CD4-positive, alpha-beta T cell (primary cell): ENCODE data around the gene OTUD4. TPM values are rescaled to one million over a fixed set of nuclear protein-coding genes. Genes with fewer than 3 reads are reported as not detected.

Source experiments
- ATAC-seq: fragments of 200-7000 bp; cut with Tn5 transposase; one replicate; pipeline ENCODE4 v1.10.0; 2022; ENCODE audit warnings: mild to moderate bottlenecking; ENCODE audit not compliant: poor library complexity
- CTCF ChIA-PET: fragments of 350-600 bp; sonication (Branson Sonifier 250); formaldehyde crosslinking; loops from one replicate; lab custom pipeline; 2021; ENCODE audit warnings: antibody characterized with exemption, inconsistent platforms; lab: Charles Lee
- POLR2A ChIA-PET: fragments of 350-600 bp; sonication (Branson Sonifier 250); formaldehyde crosslinking; loops from one replicate; lab custom pipeline; 2021; ENCODE audit warnings: antibody characterized with exemption, inconsistent platforms; lab: Charles Lee
- DNase-seq, 14 experiments: peaks; one replicate each; pipeline ENCODE4 v3.0.0-alpha.2; 2013 to 2020; ENCODE audit warnings: mixed read lengths in 2 of 14
- H3K27ac ChIP-seq, 2 donors: one replicate each; pipeline versions ENCODE4 v1.5.1 to v1.7.0; 2013; ENCODE audit warnings: low read length in 2 of 2, low read depth in 1 of 2, mild to moderate bottlenecking in 1 of 2
- H3K27me3 ChIP-seq, 2 experiments: 1 replicate in 1 of 2; 2 replicates in 1 of 2; pipeline versions ENCODE4 v1.6.1 to v1.7.0; 2013; ENCODE audit warnings: low read length in 2 of 2, control low read depth in 1 of 2, mild to moderate bottlenecking in 1 of 2, moderate library complexity in 1 of 2; ENCODE audit not compliant: insufficient read depth in 2 of 2, control insufficient read depth in 1 of 2
- H3K36me3 ChIP-seq: one replicate; pipeline ENCODE4 v1.6.1; 2013; ENCODE audit warnings: low read length, control low read depth; ENCODE audit not compliant: insufficient read depth
- H3K4me1 ChIP-seq: one replicate; pipeline ENCODE4 v1.6.1; 2013; ENCODE audit warnings: low read length, control low read depth; ENCODE audit not compliant: insufficient read depth
- H3K4me3 ChIP-seq: one replicate; pipeline ENCODE4 v1.5.1; 2013; ENCODE audit warnings: mild to moderate bottlenecking, low read length, moderate library complexity
- H3K9me3 ChIP-seq, 2 experiments: 1 replicate in 1 of 2; 2 replicates in 1 of 2; pipeline versions ENCODE4 v1.6.1 to v1.7.0; 2013; ENCODE audit warnings: low read length in 2 of 2, mild to moderate bottlenecking in 2 of 2, control low read depth in 1 of 2, moderate library complexity in 1 of 2; ENCODE audit not compliant: control insufficient read depth in 1 of 2, insufficient read depth in 1 of 2
- H3K27ac Mint-ChIP-seq: one replicate; pipeline ENCODE4 v1.8.0; 2020; ENCODE audit warnings: mixed read lengths
- H3K27me3 Mint-ChIP-seq: one replicate; pipeline ENCODE4 v1.8.0; 2021; ENCODE audit warnings: mixed read lengths
- H3K36me3 Mint-ChIP-seq: one replicate; pipeline ENCODE4 v1.8.0; 2021; ENCODE audit warnings: low read depth, mixed read lengths
- H3K4me1 Mint-ChIP-seq: one replicate; pipeline ENCODE4 v1.8.0; 2021; ENCODE audit warnings: low read depth, mixed read lengths
- H3K4me3 Mint-ChIP-seq: one replicate; pipeline ENCODE4 v1.8.0; 2020; ENCODE audit warnings: mild to moderate bottlenecking, mixed read lengths
- H3K9me3 Mint-ChIP-seq: one replicate; pipeline ENCODE4 v1.8.0; 2020; ENCODE audit warnings: mixed read lengths
- CTCF ChIP-seq: fragments of 200-600 bp; IDR thresholded peaks from one replicate; pipeline ENCODE4 v1.8.0; 2022; ENCODE audit warnings: antibody characterized with exemption, mild to moderate bottlenecking
- intact Hi-C, 2 experiments: fragments of 100-400 bp; cut with DNase I in 1 of 2; cut with micrococcal nuclease in 1 of 2; formaldehyde crosslinking; loops; one replicate each; pipeline versions ENCODE4 v1.15.1 to v1.9.0; 2023 to 2025; cut with DNase I, micrococcal nuclease
- total RNA-seq, 174 experiments: library from RNA in 2 of 174; stranded (reverse) in 2 of 174; gene quantifications; one replicate each; pipeline ENCODE4 v1.2.3 and lab custom pipeline; 2021 to 2026

Gene OTUD4
- total RNA-seq, 2 experiments from 2014 or later, result 75.1 to 81.1 TPM

- no peaks in the 10 kb centered on the region for H3K27me3 ChIP-seq
- POLR2A ChIA-PET, result no interaction called here
- Mint-ChIP-seq H3K27me3 (no peaks in the 10 kb centered on the region), H3K4me1 (no peaks in the 10 kb centered on the region), H3K27ac (no peak overlapping the region), H3K36me3 (peaks cover 93% of the 10 kb centered on the region), H3K9me3 (no peaks in the 10 kb centered on the region), H3K4me3 (no peak overlapping the region)
- no peak for ATAC-seq
- DNase-seq, result no peak
- peaks cover 84% of the 10 kb centered on the region for H3K36me3 ChIP-seq
- no peak overlapping the region for H3K4me3 ChIP-seq
- no peaks in the 10 kb centered on the region for H3K4me1 ChIP-seq
- H3K9me3 ChIP-seq, result no peaks in the 10 kb centered on the region
- TF ChIP-seq CTCF, result no peak
- H3K27ac ChIP-seq, result no peak overlapping the region
- intact Hi-C loops, result no loop called here
- CTCF ChIA-PET, result no interaction called here
Observed at GRCh38 chr4:145156986-145157385, 23.4 kb downstream of the OTUD4 start.

GRCh38 chr4:145155268-145155870 is 25.0 kb downstream of the OTUD4 start:
- ATAC-seq, result no peak
- H3K4me3 Mint-ChIP-seq, result no peak overlapping the region
- H3K36me3 Mint-ChIP-seq, result peaks cover 86% of the 10 kb centered on the region
- H3K9me3 Mint-ChIP-seq, result no peaks in the 10 kb centered on the region
- Histone ChIP-seq H3K4me1 (no peaks in the 10 kb centered on the region), H3K27me3 (no peaks in the 10 kb centered on the region), H3K27ac (peak overlapping the region in 1 of 2 donors; percentile 0), H3K36me3 (peaks cover 86% of the 10 kb centered on the region), H3K9me3 (no peaks in the 10 kb centered on the region), H3K4me3 (no peak overlapping the region)
- H3K4me1 Mint-ChIP-seq, result no peaks in the 10 kb centered on the region
- ChIA-PET CTCF (interaction anchor here (1.2 kb wide), 1 partner anchor 14 kb away, joined by 3 read pairs; no protein-coding TSS in a partner anchor), POLR2A (interaction anchor here (0.6 kb wide), 1 partner anchor 24 kb away, joined by 3 read pairs; no protein-coding TSS in a partner anchor)
- no peaks in the 10 kb centered on the region for H3K27me3 Mint-ChIP-seq
- no peak for TF ChIP-seq CTCF
- H3K27ac Mint-ChIP-seq, result no peak overlapping the region
- intact Hi-C loops, result no loop called here
- DNase-seq, result no peak

GRCh38 chr4:145154573-145154972 is 25.8 kb downstream of the OTUD4 start:
- TF ChIP-seq CTCF, result no peak
- no peak overlapping the region for H3K27ac ChIP-seq
- POLR2A ChIA-PET, result no interaction called here
- H3K9me3 ChIP-seq, result no peaks in the 10 kb centered on the region
- no peaks in the 10 kb centered on the region for H3K4me1 ChIP-seq
- H3K9me3 Mint-ChIP-seq, result no peaks in the 10 kb centered on the region
- no peaks in the 10 kb centered on the region for H3K27me3 Mint-ChIP-seq
- H3K36me3 Mint-ChIP-seq, result peaks cover 87% of the 10 kb centered on the region
- intact Hi-C loops, result no loop called here
- peak in 4 of 14 experiments; percentile 11 to 40 (median 30) for DNase-seq
- no peaks in the 10 kb centered on the region for H3K27me3 ChIP-seq
- CTCF ChIA-PET, result interaction anchor here (0.6 to 1.3 kb wide), 3 partner anchors 15 to 234 kb away, joined by 3 to 6 read pairs (median 3); no protein-coding TSS in a partner anchor
- peak; percentile 29 for ATAC-seq
- H3K4me3 ChIP-seq, result no peak overlapping the region
- no peak overlapping the region for H3K27ac Mint-ChIP-seq
- no peak overlapping the region for H3K4me3 Mint-ChIP-seq
- H3K36me3 ChIP-seq, result peaks cover 88% of the 10 kb centered on the region
- H3K4me1 Mint-ChIP-seq, result no peaks in the 10 kb centered on the region
